Lower leg skin (tissue), 3 donors: ENCODE data around the gene CTSE.

Source experiments
- POLR2A ChIP-seq, 2 donors: fragments of 450-650 bp; IDR thresholded peaks; one replicate each; pipeline ENCODE4 v1.6.1; 2016 to 2017; ENCODE audit warnings: antibody characterized with exemption in 2 of 2, mild to moderate bottlenecking in 1 of 2, moderate library complexity in 1 of 2
- TF ChIP-seq, protein P1 (sequence below), 3 donors: fragments of 450-650 bp; IDR thresholded peaks; one replicate each; pipeline ENCODE4 v1.5.1; 2016; ENCODE audit warnings: antibody characterized with exemption in 3 of 3, mild to moderate bottlenecking in 3 of 3, moderate library complexity in 2 of 3

DNA sequence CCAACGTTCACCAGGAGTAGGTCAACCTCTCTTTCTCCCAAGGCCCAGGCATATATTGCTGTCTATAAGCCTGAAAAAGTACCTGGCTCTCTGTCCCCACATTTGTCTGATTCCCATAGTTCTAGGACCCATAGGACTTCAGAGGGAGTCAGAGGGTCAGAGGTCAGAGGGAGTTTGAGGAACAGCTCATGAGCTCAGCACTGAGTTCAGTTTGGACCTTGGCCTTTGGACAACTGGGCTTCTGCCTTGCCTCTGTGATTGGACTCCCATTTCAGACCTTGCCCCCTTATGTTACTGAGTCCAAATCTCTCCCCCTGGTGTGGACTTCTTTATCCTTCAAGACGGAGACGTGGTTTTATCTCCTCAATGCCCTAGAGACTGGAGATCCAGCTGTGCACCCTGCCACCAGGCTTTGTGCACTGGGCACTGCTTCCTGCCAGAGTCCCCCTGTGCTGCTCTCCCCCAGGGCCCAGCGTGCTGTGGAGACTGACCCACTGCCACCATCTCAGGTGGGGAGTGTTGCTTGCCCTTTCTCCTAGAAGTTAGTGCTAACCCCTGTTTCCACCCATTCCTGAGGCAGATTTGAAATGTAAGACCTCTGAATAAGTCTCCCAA, 3.2 kb downstream of the CTSE start:
- TF ChIP-seq, protein P1, sequence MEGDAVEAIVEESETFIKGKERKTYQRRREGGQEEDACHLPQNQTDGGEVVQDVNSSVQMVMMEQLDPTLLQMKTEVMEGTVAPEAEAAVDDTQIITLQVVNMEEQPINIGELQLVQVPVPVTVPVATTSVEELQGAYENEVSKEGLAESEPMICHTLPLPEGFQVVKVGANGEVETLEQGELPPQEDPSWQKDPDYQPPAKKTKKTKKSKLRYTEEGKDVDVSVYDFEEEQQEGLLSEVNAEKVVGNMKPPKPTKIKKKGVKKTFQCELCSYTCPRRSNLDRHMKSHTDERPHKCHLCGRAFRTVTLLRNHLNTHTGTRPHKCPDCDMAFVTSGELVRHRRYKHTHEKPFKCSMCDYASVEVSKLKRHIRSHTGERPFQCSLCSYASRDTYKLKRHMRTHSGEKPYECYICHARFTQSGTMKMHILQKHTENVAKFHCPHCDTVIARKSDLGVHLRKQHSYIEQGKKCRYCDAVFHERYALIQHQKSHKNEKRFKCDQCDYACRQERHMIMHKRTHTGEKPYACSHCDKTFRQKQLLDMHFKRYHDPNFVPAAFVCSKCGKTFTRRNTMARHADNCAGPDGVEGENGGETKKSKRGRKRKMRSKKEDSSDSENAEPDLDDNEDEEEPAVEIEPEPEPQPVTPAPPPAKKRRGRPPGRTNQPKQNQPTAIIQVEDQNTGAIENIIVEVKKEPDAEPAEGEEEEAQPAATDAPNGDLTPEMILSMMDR (IDR thresholded peaks at IDR 0.05), result no peak
- TF ChIP-seq POLR2A (IDR thresholded peaks at IDR 0.05), result no peak
